CD4-positive, alpha-beta T cell treated with Interleukin-15 for 4 hours (primary cell): ENCODE data around the gene KCTD12.

ENCODE experiments used
- DNase-seq: peaks from one replicate; pipeline ENCODE4 v3.0.0-alpha.2; 2020; ENCODE audit warnings: low spot score

KCTD12 gene

DNA sequence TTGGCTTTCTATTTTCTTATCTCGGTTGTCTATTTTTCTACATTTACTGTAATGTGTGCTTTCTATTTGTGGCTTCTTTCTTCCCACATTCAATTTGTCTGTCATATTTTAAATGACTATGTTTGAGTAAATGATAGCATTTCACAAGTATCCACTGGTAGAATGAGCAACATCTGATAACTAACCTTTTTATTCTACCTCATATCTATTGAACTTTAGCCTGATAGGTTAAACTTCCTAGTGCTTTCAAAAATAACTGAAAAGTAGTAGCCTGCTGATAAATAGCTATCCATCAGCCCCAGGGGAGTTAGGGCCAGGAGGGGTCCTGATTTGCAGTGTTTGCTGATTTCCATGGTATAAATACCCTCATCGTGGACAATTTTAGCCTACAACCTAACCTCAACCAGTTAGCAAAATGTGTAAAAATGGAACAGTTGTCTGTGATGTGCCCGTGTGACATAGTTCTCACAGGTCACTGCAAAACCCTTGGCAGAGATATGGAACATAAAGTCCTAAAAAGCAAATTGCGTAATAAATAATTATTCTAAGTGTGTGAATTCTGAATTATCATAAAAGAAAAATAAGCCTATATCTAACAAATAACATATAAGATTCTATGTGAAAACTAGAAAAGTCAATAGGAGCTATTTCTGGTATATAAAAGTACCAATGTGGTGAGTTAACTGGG is 32.1 kb downstream of the KCTD12 start:
- DNase-seq: no peak

DNA sequence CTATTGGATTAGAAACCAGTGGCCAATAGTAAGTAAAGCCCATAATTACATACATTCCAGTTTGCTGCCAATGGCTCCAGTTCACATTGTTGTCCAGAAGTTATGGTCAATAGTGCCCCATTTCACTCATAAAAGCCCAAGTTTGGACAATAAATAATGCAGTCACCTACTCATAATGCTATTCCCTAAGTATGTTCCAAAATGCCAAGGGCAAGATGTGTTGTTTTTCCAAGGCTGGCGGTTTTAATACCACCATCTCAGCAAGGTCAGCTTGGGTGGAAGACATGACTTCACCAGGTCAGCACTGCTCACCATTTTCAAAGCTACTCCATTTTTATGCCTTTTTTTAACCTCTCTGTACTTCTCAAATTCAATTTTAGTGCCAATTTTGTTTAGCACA is 32.7 kb downstream of the KCTD12 start:
- no peak for DNase-seq

DNA sequence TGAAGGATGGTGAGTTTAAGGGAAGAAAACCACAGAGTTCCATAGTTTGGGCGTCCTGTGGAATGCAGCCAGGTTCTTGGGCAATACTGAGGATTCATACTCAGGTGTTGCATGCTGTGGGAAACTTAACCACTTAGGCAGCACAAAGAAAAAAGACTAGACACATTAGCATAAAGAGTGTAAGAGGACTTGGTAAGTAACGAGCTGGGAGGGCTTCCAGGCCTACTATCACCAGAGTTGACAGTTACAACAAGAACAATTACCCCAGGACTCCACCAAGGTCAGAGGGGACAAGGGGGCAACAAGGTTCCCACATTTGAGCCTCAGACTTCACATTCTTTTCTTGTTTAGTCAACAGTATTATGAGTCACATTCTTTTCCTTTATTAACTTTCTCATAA is 33.2 kb downstream of the KCTD12 start:
- no peak for DNase-seq

DNA sequence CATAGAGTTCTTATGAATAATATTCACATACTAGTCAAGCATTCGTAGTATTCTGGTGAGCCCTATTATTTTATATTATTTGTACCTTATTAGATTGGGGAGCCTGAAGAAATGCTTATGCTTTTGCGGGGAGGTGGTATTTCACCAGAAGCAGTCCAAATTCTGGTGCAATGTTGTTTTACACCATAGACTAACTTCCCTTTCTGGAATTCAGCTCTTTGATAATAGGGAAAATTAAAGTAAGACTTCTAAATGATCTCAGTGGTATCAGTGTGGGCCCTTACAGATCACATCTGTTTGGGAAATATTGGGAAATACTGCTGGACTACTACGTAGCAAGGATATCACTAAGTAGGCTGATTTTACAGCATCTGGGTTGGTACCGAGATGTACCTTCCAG is 34.2 kb downstream of the KCTD12 start:
- DNase-seq: no peak

DNA sequence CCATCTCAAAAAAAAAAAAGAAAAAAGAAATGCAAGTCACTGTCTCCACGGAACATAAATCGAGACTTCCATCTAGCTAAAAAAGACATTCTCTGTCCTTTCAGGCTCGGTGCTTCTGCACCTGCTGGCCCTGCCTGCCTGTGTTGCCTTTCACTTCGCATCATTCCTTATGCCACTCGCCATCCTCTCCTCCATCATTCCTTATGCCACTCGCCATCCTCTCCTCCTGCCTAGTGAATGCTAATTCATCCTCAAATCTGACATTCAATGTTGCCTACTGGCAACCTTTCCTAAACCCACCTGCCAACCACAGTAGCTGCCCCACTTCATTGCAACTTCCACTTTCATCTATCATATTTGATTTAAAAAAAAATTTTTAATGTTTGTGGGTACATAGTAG is 36.7 kb downstream of the KCTD12 start:
- no peak for DNase-seq

DNA sequence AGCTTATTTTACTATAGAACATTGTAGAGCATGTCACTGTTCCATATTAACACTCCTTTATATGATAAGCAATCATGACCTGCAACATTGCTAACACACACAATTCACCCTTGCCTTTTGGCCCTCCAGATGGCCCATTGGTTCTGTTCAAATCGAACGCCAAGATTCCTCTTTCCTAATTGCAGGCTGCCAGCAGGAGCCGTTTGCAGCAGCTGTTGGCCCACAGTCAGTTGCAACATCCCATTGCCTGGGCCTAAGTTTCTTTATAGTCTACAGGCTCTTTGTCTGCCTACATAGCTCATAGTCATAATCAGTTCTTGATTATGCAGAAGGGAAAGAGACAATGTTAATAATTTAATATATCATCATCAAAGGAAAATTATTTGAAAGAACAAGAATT is 37.6 kb downstream of the KCTD12 start:
- DNase-seq: no peak

DNA sequence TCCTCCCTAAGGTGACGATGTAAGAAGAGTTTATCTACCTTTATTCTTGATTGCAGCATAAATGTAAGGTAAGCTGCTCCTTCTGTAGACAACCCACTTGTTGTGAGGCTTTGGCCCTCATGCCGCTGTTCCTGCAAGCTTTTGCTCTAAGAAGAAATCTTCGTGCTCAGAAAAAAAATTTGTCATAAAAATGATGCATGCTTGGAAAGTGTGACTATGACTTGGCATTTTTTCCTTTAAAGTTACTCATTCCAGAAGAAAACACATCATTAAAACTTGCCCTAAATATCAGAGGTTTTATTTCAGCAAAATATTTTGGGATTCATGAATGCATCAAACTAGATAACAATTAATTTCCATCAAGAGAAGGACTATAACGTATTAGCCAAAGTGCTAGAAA is 39.8 kb downstream of the KCTD12 start:
- DNase-seq: no peak

DNA sequence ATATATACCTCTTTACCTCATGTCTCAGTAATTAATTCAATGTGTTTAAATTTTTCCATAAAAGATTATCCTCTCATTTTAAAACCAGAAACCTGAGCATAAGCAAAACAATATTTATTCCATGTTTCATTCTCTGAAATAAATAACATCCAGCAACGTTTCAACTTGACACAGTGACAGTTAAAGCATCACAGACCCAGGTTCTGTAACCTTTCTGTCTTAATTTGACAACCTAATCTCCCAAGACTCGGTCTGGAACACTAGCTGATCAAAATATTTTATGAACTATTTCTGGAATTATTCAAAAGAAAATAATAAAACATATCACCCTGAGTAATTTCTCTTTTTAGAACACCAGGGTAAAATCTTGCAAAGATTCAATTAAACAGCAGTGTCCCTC is 40.3 kb downstream of the KCTD12 start:
- no peak for DNase-seq

DNA sequence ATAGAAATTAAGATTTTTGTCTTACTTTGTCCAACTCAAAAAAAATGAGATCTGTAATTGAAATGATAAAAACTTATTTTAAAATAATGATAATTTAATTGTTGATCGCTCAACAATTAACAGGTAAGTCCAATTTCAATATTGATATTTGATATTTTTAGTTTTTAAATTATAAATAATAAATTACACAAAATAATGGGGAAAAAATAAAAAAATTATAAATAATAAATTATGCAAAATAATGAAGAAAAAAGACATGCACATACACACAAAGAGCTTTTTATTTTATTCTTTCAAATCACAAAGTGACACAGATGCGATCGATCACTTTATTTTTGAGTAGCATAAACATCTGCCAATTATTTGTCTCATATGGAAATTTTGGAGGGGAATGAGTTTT is 40.8 kb downstream of the KCTD12 start:
- DNase-seq: no peak

DNA sequence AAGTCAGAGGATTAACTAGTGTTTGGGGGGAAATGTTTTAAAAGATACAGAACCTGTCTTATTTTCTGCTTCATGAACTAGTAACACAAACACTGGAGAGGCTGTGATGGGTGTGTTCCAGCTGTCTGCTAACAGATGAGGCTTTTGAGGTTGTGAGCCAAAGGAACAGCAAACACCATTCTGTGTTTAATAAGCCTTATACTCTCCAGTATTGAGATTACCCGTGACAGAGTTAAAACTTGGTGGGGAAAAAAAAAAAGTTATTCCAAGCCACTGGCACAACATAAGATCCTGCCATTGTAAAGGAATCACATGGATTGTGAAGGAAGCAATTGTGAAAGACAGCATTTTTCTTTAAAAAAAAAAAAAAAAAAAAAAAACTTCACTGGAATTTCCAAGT is 48.4 kb downstream of the KCTD12 start:
- DNase-seq: no peak

DNA sequence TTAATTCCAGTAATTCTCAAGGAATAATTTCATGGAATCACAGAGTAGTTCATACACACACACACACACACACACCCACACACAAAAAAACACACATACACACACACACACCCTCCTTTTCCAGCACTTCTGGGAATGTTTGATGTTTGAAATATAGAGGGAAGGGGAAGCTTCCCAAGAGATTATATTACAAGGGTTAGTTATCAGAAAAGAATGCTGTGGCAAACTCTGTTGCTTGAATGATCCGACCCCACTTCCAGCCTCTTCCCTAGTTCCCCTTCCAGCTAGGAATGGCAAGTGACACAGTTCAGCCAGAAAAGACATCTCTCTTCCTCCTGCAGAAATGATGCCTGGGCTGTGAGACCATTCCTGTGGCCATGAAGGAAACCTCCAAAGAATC is 49.9 kb downstream of the KCTD12 start:
- no peak for DNase-seq

DNA sequence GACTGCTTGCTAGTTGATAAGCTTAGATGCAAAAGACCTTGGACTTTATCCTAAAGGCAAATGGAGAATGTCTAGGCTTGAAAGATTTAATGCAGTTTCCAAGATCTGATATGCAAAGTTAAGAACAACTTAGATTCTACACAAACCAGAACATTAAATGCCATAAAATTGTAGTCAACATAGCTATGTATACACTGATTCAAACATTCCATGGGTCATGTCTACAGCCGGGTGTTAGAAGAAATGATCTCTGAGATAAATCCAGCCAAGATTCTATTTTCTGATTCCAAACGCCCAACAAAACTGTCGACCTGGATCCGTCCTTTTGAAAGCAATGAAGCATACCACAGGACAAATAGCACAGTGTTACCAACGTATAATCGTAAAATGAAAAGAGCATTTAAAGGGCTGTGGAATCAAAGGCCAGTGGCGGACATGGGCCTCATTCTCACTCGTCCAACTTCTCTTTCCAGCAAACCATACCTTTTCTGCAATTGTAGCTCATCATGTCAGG is 52.7 kb downstream of the KCTD12 start:
- no peak for DNase-seq

DNA sequence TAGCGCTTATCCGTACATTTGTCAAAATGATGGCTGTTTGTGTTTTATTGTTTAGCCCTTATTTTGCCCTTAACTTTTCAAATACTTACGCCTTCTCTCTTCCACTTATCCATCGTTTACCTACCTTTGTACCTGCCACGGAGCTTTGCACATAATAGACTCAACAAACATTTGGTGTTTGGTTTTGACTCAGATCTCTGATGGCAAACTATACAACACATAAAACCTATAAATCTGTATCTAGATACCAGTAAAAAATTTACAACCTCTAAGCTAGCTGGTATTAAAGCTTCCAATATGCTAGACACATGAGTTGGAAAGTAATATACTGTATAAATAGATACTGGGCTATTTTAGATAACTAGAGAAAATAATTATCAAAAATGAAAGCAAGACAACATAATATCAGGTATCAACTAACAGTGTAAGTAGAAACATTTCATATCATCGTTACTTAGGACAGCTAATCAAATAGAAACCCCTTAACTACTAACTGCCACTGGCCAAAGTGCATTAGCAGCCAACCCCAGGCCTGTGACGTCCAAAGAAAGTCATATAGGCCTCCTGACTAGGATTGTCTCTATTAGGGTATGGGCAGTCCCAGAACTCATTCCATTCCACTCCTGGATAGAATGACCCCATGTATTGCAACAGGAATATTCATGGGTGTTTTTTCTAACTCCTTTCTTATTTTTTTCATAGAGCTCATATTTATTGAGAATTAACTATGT is 53.8 kb downstream of the KCTD12 start:
- DNase-seq: no peak

DNA sequence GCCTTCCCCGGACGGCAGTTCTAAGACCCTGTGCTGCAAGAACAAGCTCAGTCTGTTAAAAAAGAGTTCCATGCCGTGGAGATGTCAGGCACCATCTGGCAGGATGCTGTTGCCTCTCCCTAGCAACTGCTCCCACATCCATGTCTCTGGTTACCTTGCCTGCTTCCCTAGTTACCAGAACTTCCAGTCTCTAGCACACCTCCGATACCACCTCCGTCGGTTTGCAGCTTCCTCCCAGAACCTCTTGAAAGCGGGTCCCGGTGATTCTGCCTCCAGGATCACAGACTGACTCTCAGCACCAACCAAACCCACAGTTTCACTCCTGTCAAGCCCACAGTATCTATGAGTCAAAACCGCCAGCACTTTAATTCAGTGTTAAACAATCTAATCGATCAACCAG is 55.4 kb downstream of the KCTD12 start:
- DNase-seq: no peak
